Measurements from ENCODE around the gene C19orf44. TPM values are rescaled to one million over a fixed set of nuclear protein-coding genes. Genes with fewer than 3 reads are reported as not detected.
"Not testable (repeated sequence)": the region's sequence is repeated elsewhere in the genome, so short reads cannot be mapped to it uniquely, and the experiment has no call there.

The C19orf44 gene
- total RNA-seq, 1 donor from 2014 or later: 6.7 TPM

DNA sequence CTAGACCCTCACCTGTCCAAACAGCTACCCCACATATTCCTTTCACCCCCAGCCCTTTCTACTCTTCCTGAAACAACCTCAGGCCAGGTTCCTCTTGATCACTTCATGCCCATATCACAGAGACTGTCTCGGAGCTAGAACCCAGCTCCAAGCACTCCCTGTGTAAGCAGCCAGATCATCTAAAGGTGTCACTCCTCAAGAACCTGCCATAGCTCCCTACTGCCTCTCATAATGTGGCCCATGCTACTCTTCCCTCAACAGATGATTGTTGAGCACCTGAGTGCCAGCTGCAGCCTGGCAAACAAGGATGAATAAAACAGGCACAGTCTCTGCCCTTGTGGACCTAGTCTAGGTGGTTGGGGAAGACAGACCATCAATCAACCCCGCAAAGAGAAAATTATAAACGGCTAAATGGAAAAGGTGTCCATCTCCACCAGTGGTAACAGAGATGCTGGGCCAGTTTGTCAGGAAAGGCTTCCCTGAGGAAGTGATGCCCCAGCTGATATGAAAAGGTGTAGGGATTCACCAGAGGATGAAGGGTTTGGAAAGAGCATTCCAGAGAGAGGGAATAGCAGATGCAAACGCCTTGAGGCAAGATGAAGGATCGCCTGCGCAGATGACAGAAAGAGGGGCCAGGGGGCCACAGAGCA is 32.7 kb upstream of the C19orf44 start:
- ATAC-seq: no peak
- H3K9me3 ChIP-seq: no peaks in the 10 kb centered on the region
- H3K36me3 ChIP-seq: no peaks in the 10 kb centered on the region
- TF ChIP-seq, protein P1, sequence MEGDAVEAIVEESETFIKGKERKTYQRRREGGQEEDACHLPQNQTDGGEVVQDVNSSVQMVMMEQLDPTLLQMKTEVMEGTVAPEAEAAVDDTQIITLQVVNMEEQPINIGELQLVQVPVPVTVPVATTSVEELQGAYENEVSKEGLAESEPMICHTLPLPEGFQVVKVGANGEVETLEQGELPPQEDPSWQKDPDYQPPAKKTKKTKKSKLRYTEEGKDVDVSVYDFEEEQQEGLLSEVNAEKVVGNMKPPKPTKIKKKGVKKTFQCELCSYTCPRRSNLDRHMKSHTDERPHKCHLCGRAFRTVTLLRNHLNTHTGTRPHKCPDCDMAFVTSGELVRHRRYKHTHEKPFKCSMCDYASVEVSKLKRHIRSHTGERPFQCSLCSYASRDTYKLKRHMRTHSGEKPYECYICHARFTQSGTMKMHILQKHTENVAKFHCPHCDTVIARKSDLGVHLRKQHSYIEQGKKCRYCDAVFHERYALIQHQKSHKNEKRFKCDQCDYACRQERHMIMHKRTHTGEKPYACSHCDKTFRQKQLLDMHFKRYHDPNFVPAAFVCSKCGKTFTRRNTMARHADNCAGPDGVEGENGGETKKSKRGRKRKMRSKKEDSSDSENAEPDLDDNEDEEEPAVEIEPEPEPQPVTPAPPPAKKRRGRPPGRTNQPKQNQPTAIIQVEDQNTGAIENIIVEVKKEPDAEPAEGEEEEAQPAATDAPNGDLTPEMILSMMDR (IDR thresholded peaks at IDR 0.05): no peak
- no peak overlapping the region for H3K27ac ChIP-seq
- H3K27me3 ChIP-seq: no peaks in the 10 kb centered on the region
- H3K4me3 ChIP-seq: no peak overlapping the region
- no peak for DNase-seq
- H3K4me1 ChIP-seq: peaks cover 8% of the 10 kb centered on the region
- intact Hi-C loops (cut with DNase I): no loop called here

DNA sequence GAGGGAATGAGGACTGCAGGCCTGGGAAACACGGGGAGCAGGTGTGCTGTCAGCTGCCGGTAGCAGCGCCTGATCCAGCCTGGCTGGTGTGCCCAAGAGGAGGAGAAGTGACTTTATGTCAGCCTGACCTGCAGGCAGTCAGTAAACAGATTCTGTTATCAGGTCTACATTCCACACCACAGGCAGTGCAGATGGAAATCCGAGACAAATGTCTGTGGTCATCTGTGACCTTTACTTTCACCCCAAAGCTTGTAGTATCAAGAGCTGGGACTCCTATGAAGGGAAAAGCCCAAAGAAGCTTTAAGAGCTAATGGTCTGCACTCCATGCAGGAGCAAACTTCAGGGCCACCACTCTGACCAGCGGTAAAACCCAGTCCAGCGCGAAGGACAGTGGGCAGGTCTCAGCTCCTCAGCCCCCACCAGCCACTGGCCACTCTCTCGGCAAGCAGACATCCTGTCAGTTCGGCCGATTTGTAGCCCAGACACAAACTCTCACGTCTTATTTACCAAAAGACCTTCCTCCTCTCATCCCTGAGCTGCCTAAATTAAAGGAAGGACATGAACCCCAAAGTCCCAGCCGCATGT is 32.1 kb upstream of the C19orf44 start:
- Histone ChIP-seq H3K36me3 (no peaks in the 10 kb centered on the region), H3K9me3 (no peaks in the 10 kb centered on the region), H3K4me3 (no peak overlapping the region), H3K27ac (no peak overlapping the region), H3K27me3 (no peaks in the 10 kb centered on the region), H3K4me1 (peaks cover 6% of the 10 kb centered on the region)
- DNase-seq (no peak), ATAC-seq (no peak)
- intact Hi-C loops (cut with DNase I): no loop called here
- TF ChIP-seq, protein P1 (IDR thresholded peaks at IDR 0.05): no peak

DNA sequence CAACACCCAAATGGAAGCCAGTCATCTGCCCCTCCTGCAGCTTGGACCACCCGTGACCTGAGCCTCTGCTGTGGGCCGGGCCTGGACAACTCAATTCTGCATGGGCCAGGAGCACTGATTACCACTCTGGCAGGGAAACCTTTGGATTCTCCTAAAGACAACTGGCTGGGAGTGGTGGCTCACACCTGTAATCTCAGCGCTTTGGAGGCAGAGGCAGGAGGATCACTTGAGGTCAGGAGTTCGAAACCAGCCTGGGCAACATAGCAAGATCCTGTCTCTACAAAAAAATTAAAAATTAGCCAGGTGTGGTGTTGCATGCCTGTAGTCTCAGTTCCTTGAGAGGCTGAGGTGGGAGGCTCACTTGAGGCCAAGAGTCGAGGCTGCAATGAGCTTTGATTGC is 31.0 kb upstream of the C19orf44 start:
- no peak overlapping the region for H3K27ac ChIP-seq
- H3K9me3 ChIP-seq: no peaks in the 10 kb centered on the region
- H3K4me1 ChIP-seq: peaks cover 17% of the 10 kb centered on the region
- H3K27me3 ChIP-seq: no peaks in the 10 kb centered on the region
- H3K36me3 ChIP-seq: no peaks in the 10 kb centered on the region
- TF ChIP-seq, protein P1 (IDR thresholded peaks at IDR 0.05): no peak
- intact Hi-C loops (cut with DNase I): no loop called here
- DNase-seq (no peak), ATAC-seq (no peak)
- no peak overlapping the region for H3K4me3 ChIP-seq

DNA sequence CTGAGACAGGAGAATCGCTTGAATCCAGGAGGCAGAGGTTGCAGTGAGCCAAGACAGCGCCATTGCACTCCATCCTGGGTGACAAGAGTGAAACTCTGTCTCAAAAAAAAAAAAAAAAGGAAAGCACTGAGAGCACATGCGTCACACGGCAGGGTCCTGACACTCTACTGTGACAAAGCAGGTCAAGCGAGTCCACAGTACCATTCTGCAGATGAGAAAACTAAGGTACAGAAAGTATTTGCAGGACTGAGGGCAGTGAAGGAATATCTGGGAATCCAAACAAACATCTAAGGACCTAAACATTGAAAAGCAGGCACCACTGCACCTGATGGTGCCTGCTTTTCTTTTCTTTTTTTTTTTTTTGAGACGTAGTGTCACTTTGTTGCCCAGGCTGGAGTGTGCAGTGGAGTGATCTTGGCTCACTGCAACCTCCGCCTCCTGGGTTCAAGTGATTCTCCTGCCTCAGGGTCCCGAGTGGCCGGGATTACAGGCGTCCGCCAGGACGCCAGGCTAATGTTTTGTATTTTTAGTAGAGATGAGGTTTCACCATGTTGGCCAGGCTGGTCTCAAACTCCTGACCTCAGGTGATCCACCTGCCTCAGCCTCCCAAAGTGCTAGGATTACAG is 29.3 kb upstream of the C19orf44 start:
- ATAC-seq; intact Hi-C loops (cut with DNase I); H3K9me3 ChIP-seq; H3K36me3 ChIP-seq; DNase-seq; H3K27ac ChIP-seq; H3K4me3 ChIP-seq; H3K27me3 ChIP-seq: not testable (repeated sequence)
- peaks cover 27% of the 10 kb centered on the region for H3K4me1 ChIP-seq

DNA sequence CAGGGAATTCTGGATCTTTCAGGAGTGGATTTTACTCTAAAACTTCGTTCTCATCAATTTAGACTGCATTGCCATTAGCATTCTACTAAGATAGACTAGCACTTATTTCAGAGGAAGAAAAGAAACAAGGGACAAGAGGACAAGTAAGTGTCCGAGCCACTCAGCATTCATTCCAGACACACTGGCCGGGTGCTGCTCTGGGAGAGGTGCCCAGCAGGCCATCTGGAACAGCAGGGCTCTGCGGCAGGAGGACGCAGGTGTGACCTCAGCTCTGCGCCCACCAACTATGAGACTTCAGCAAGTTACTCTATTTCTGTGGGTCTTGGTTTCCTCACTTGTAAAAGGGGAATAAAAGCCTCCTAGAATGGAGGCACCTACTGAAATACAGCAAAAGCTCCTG is 28.6 kb upstream of the C19orf44 start:
- ATAC-seq (no peak), DNase-seq (no peak)
- intact Hi-C loops (cut with DNase I): no loop called here
- Histone ChIP-seq H3K27ac (no peak overlapping the region), H3K4me3 (no peak overlapping the region), H3K9me3 (no peaks in the 10 kb centered on the region), H3K4me1 (peaks cover 27% of the 10 kb centered on the region), H3K36me3 (no peaks in the 10 kb centered on the region), H3K27me3 (no peaks in the 10 kb centered on the region)
- TF ChIP-seq, protein P1 (IDR thresholded peaks at IDR 0.05): no peak

DNA sequence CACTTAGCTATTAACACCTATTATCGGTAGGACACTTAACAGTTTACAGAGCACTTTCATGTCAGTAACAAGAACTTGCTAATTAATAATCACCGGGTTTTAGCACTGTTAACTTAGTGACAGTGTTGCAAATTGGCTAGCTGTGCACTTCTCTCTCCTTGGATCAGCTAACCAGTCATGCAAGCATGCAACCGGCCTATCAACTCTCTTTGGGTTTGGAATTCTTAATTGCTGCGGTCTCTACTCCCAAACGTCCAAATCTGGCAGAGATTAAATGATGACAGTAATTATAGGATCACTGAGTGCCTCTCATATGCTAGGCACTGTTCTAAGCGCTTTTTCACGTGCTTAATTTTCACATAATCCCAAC is 25.7 kb upstream of the C19orf44 start:
- intact Hi-C loops (cut with DNase I): no loop called here
- Histone ChIP-seq H3K27me3 (no peaks in the 10 kb centered on the region), H3K4me1 (peaks cover 24% of the 10 kb centered on the region), H3K9me3 (no peaks in the 10 kb centered on the region), H3K4me3 (peak overlapping the region; percentile 83), H3K27ac (peak overlapping the region; percentile 65), H3K36me3 (no peaks in the 10 kb centered on the region)
- no peak for ATAC-seq
- no peak for DNase-seq
- TF ChIP-seq, protein P1 (IDR thresholded peaks at IDR 0.05): no peak
